ENCODE measurements around the gene PCDHB10.

DNA sequence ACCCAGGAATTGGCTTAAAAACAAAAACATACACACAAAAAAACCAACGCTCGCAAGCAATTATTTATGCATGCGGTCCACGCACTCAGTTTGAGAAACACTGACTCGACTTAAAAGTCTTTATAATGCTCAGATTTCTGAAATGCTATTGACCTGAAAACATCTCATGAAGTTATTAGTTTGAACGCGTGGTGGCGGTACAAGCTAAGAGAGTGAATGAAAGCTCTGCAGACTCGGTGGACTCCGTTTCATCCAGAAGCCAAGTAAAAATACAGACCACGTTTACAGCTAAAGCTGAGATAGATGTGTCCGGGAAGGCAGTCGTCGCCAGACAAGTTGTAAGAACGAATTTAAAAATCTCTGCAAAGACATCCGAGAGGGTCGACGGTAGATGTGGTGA lies 42.3 kb upstream of the PCDHB10 start, which contains the start of gene PCDHB6:
- no peak for TF ChIP-seq POLR2AphosphoS5 (IDR thresholded peaks at IDR 0.05; ENCODE audit: borderline replicate concordance, low read depth, low read length)
- no peak for TF ChIP-seq EZH2 (IDR thresholded peaks at IDR 0.05)
- no peak for TF ChIP-seq FOXP2 (optimal IDR thresholded peaks at IDR 0.05; ENCODE audit: control extremely low read depth, extremely low read length, insufficient read depth)

All from SK-N-MC (cell line).